NCI-H82 treated with DMSO at 0.1 percent for 48 hours (cell line): Measurements from ENCODE around the gene CCP110.

ENCODE experiments used
- DNase-seq: peaks from one replicate; lab custom pipeline; 2025; ENCODE audit not compliant: unreplicated experiment; lab: John Stamatoyannopoulos, UW

The CCP110 gene

DNA sequence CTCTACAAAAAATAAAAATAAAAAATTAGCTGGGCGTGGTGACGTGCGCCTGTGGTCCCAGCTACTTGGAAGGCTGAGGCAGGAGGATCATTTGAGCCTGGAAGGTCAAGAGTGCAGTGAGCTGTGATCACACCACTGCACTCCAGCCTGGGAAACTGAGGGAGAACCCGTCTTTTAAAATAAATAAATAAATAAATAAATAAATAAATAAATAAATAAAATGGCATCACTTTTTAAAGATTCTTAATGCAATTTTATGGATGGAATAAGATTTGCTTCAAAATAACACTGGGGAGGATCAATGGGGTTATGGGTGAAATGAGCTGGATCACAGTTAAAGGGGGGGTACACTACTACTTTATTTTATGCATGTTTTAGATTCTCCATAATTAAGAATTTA lies 16.8 kb upstream of the CCP110 start:
- DNase-seq, result no peak

DNA sequence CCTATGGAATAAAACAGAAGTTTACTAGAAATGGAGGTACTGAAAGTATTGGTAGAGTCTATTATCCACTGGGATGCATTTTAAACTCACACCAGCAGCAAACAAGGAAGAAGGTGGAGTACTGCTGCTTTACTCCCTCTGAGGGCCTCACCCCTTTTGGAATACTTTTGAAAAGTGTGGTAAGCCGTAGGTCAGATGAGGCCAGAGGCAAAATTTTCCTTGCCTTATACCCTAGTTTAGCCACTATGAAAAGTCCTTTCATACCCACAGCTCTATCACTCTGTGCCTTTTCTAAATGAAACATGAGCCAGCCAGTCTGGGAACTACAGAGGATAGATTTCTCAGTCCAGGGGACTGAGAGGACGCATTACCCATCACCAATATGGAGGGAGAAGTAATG lies 15.9 kb upstream of the CCP110 start:
- no peak for DNase-seq

DNA sequence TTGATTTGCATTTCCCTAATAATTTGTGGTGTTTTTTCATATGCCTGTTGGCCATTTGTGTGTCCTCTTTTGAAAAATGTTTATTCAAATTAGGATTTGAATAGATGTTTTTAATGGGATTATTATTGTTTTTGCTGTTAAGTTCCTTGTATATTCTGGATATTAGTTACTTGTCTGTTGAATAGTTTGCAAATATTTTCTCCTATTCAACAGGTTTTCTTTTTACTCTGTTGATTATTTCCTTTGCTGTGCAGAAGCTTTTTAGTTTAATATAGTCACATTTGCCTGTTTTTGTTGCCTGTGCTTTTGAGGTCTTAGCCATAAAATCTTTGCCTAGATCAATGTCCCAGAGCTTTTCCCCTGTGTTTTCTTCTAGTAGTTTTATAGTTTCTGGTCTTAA lies 11.4 kb upstream of the CCP110 start:
- no peak for DNase-seq

DNA sequence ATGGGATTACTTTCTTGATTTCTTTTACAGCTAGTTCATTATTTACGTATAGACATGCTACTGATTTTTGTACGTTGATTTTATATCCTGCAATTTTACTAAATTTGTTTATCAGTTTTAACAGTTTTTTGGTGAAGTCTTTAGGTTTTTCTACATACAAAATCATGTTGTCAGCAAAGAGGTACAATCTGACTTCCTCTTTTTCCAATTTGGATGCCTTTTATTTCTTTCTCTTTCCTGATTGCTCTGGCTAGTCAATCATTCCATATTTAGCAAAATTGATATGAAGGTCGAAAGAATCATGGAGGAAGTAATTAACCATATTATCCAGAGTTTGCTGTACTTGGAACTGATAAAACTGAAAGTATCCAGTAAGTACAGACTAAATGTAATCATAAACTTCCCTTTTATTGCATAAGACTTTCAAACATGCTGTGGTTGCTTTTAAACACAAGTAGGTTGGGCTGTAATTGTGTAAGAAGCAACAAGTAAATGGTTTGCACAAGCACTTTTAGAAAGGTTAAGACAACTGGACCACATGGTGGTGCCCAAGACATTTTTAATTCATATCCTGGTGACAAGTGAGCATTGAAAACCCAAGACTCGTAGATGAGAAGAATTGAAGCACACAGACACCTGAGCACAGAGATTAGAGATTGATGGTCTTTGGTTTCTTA lies 10.2 kb upstream of the CCP110 start:
- DNase-seq, result no peak

DNA sequence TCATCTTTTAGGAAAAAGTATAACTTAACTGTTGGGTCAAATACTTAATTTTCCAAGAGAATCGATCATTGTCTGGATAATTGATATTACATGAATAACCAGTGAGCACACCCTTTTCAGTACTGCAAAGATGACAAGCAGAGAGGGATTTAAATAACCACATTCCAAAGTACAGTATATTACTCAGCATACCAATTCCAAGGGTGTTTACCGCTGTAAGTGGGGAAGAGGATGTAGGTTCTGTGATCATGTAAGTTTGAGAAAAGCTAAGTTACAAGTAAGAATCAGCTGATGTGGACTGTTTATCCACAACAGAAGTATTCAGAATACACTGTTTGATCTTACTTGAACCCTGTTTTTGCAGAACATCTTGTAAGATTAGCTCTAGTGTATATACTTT lies 8.0 kb upstream of the CCP110 start:
- DNase-seq, result no peak

DNA sequence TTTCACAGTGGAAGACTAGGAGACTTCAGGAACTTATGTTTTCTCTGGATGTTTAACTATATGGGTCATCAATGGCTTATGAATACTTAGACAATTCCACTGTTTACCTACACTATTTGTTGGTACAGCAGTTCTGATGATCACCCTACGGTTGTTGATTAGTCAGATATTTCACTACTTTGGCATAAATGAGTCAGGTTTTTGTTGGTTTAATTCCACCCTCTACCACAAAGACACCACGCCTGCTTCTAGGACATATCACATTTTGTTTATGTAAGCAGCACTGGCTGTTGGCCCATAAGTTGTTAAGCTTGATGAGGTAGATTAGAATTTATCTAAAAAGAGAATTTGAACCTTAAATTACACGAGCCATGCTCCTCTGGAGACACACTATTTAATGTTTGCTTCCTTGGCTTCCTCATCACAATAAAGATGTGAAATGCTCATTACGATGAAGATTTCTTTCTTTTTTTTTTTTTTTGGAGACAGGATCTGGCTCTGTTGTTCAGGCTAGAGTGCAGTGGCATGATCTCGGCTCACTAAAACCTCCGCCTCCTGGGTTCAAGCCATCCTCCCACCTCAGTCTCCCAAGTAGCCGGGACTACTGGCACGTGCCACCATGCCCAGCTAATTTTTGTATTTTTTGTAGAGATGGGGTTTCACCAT lies 6.2 kb upstream of the CCP110 start:
- no peak for DNase-seq

DNA sequence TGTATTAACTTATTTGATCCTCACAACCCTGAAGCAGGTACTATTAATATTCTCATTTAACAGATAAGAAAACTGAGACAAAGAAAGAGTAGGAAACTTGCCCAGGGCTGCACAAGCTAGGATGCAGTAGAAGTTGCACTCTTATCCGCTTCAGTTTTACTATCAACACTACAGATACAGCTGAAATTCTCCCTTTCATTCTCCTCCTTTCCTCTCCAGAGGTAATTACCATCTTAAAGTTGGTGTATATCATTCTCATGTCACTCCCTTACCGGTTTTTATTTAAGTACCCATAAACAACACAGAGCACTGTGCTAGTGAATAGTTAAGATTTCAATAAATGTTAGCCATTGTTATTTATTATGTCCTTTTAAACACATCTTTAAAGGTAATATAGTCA lies 5.4 kb upstream of the CCP110 start:
- DNase-seq, result no peak

DNA sequence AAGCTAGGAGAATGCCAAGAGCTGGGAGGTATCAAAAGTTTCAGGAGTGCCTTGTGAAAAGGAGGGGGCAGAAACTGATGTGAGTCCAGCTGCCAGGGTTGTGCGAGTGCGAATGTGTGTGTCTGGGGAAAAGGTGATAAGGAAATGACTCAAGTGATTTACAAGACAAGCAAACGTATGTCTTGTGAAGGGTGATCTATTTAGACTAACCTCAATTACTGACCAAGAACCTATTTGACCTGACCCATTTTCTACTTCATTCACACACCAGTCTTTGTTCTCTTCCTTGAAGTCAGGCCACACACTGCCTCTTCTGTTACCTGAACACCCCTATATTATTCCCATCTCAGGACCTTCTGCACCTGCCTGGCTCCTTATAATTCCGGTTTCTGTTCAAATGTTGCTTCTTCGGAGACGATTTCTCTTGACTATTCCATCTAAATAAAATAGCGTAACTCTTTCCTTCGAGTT lies 2.8 kb upstream of the CCP110 start:
- DNase-seq, result no peak

DNA sequence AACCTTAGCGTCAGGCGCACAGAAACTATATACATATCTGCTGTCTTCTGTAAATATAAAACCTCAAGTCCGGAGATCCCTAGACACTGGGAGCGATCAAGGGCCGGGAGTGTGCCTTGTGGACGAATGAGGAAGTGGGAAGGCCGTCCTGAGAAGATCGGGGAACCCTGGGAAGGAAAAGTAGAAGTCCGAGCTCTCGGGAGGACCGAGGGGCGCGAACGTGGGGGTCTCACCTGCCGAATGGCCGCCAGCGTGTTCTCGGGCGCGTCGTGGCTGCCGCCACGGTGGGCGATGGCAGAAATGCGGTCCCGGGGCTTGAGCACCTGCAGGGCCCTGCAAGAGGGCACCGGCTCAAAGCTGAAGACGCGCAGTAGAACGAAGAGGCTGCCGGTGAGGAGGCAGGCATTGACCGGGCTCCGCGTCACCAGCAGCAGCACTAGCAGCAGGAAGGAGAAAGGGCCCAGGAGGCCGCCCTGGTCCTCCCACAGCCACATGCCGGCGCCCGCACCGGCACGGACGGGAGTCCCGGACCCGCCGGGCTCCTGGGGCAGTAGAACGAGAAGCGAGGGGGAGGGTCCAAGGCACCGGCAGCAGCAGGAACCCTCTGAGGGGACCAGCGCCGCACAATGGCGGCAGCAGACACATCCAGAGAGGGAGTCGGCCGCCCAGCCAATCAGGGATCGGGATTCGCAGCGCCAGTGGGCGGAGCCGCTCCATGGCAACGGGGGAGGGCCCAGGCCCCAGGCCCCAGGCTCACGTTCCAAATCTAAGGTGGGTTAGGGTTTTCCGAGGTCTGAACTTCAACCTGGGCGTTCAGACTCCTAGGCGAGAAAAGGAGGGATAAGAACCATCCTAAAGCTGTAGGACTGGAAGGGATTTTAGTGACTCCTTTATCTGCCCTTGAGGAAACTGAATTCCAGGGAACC lies 2.0 kb upstream of the CCP110 start, which contains the start of gene GDE1:
TSS of gene GDE1 (minus strand) at position 628 of the 926 bp plus-strand sequence. CDS start at position 494, 134 bp downstream.
- DNase-seq, result peak; percentile 80

DNA sequence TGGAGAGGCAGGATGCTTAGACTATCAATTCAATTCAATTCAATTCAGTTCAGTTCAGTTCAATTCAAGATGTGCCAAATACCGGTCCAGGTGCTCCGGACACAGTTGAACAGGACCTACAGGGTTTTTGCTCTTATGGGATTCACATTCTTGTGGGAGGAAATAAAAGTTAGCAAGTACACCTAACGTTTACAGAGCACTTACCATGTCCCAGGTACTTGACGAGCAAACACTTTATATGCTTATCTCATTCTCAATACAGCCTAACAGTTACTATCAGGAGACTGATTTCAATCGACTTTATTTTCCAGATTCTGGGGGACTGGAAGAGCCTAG lies 1.4 kb upstream of the CCP110 start:
- no peak for DNase-seq

DNA sequence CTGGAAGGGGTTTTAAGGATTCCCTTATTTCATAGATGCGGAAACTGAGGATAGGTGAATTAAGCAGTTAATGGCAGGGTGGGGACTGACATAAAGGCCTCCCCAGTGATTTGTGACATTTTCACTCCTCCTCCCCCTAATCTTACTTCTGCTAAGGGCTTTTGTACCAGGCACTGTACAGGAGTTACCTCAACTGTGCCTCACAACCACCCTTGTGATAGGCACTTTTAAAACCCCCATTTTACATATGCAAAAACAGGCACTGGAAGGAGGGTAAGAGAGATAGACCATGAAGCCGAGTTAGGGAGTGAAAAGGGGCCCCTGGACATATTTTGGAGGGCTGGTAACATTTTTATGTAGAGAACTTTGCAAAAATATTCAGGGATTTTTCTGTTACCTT lies 982 bp upstream of the CCP110 start:
- DNase-seq, result peak; percentile 60

DNA sequence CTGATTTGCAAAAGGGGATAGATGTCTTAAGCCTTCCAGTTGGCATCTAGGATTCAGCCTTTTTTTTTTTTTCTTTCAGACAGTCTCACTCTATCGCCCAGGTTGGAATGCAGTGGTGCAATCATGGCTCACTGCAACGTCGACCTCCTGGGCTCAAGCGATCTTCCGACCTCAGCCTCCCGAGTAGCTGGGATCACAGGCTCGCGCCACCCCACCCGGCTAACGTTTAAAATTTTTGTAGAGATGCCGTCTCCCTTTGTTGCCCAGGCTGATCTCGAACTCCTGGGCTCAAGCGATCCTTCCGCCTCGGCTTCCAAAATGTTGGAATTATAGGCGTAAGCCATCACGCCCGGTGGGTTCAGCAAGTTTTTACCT lies 571 bp upstream of the CCP110 start:
- DNase-seq, result no peak

DNA sequence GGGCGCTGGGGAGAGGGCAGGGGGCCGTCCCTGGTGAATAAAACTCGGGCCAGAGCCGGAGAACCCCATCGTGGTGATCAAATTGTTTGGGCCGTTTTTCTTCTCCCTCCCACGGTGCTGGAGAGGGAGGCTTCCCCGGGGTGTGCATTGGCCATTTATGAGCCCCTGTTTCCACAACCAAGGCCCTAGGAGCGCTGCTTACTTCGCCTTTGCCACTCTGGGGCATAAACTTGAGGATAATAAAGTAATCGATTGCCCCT lies 544 bp downstream of the CCP110 start:
- DNase-seq, result no peak

DNA sequence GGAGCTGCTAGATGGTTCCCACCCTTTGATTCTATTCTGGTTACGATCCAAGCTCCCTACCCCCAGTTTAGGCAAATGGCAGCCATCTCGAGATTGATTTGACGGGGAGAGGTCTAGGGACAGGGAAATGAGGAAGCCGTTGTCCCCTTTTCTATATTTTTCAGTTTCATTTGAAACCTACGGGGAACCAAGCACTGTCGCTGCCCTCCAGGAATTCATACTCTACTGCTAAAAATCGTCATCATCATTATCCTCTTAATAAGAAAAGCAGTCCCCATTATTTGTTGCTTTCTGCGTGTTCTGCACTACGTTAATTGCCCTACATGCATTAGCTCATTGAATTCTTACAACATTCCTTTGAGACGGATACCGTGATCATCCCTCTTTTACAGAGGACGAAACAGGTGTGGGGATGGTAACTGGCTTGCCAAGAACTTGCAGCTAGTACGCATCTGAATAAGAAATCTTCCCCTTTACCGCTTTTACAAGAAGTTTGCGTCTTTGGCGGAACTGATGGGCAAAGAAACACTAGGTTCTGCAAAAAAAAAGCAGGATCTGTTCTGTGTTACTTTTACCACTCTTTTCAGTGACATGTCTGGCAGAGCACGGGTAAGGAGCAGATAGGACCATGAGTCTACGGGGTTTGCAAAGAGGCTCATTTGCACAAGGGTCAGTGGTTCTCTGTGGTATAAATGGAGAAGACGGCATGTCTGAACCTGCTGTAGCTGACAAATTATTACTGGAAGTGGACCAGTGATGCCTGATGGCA lies 1.1 kb downstream of the CCP110 start:
- no peak for DNase-seq

DNA sequence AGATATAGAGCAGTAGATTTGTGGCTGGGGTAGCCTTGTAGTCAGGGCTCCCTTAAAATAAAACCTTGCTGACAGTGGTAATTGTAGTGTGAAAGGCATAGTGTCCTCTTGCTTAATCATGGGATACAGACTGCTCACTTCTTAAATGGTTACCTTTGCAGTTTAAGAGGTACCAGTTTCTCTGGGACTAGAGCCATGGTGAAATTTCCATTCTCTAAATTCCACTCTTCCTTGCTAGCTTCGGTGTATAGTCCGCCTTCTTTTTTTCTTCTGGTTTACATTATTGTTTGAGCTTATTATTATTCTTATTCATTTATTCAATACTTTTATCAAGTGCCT lies 1.6 kb downstream of the CCP110 start:
- DNase-seq, result no peak

DNA sequence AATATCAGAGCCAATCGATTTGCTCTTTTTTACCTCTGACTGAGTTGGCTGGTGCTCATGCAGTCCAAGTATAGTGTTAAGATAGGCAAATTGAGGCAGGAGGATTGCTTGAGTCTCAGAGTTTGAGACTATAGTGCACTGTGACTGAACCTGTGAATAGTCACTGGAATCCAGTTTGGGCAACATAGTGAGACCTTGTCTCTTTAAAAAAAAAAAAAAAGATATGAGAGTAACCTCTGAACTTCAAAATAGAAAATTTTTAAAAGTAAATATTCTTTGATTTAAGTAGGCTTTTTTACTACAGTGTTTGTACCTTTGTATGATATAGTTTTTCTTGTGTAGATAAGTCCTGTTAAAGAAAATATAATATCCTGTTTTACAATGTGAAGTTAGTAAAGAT lies 3.4 kb downstream of the CCP110 start:
- DNase-seq, result no peak

DNA sequence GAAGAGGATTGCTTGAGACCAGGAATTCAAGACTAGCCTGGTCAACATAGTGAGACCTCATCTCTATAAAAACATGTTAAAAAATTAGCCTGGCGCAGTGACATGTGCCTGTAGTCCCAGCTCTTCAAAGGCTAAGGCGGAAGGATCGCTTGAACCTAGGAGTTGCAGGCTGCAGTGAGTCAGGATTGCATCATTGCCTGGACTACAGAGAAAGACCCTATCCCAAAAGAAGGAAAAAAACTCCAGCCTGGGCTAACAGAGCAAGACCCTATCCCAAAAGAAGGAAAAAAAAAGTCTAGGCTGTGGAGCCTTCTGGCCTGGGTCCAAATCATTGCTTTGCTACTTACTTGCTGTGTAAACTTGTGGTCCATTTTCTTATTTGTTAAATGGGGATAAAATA lies 4.9 kb downstream of the CCP110 start:
- no peak for DNase-seq

DNA sequence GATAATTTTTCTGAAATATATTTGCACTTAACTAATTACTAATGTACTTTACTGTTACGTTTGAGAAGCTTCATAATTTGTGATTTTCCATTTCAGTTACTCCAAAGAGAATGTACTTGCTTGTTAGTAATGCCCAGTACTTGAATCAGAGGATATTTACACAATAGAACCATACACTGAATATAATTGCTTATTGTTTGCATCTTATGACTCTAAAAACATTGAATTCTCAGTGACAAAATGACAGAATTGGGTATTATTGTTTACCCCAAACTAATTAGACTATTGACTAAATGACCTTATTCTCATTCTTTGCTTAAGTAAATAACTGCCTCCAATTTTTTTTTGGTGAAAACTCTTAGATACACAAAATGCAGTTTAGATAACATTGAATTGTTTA lies 8.9 kb downstream of the CCP110 start:
- DNase-seq, result no peak

DNA sequence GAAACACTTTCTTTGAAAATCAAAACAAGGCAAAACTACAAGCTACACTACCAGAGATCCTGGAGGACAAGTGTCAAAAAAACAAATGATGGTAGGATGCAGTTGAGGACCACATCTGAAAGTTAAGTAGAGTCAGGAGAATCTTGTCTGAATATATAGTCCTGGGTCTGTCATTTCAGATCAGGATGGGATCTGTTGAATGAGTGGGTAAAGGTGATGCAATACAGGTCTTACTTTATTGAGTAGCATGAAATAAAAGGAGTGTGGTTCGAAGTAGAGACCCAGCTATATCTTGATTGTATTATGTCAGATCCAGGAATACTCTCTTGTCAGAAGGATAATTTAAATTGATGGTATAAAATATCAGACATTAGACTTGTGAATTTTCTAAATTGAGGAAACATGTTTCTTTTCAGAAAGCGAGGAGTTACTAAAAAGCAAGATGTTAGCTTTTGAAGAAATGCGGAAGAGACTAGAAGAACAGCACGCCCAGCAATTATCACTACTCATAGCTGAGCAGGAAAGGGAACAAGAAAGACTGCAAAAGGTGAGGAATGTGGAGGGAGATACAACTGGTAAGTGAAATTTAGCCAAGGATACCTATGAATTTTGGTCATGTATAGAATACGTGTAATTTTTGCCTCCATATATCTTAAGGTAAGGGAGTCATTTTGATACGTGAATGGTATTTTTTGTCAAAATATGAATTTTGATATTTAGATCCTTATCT lies 16.7 kb downstream of the CCP110 start:
- no peak for DNase-seq

DNA sequence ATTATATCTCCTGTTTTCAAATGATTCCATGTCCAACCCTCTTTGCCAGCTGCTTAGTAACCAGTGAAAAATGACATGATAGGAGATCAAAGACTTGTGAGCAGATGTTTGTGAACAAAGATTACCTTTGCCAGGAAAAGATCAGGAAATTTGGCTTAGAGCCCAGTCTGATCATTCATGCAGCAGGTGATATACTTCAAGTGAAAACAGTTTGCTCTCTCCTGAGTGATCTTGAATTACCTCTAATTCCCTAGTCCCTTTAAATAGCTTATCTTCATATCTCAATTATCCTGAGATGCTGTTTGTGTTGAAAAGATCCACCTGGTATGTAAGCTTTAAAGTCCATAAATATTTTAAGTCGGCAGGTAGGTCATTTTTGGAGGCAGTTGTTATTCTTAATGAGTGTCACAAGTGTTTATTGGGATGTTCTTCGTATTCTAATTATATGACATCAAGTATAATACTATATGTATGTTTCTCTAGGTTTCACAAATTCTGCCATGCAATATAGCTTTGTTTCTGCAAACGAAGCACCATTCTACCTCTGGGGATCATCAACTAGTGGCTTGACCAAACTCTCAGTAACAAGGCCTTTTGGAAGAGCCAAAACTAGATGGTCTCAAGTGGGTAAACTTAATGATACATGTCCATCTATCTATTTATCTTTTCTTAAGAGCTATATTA lies 18.5 kb downstream of the CCP110 start:
- peak; percentile 97 for DNase-seq
